Neural cell (in vitro differentiated cells): ENCODE results near the gene SLC18A2. TPM values are rescaled to one million over a fixed set of nuclear protein-coding genes. Genes with fewer than 3 reads are reported as not detected.
"Not testable (repeated sequence)": the region's sequence is repeated elsewhere in the genome, so short reads cannot be mapped to it uniquely, and the experiment has no call there.

ENCODE experiments used
- H2AFZ ChIP-seq: fragments of 200-600, 300-800 bp; sonication (generic), shearing (Covaris generic); 2 replicates; pipeline ENCODE4 v1.6.0; 2014; ENCODE audit warnings: low read depth, mild to moderate bottlenecking, antibody characterized with exemption, low read length, moderate library complexity
- H3F3A ChIP-seq: fragments of 200-600 bp; shearing (Covaris generic); 2 replicates; pipeline ENCODE4 v1.6.1; 2016; ENCODE audit warnings: mild to moderate bottlenecking, moderate library complexity, mixed read lengths, antibody characterized with exemption, low read length; ENCODE audit not compliant: insufficient read depth, poor library complexity, severe bottlenecking
- H3K27ac ChIP-seq: fragments of 200-600, 300-800 bp; sonication (generic), shearing (Covaris generic); 2 replicates; pipeline ENCODE4 v1.5.1; 2014; ENCODE audit warnings: mild to moderate bottlenecking, low read length, moderate library complexity
- H3K27me3 ChIP-seq: fragments of 300-800, 200-600 bp; sonication (generic), shearing (Covaris generic); 2 replicates; pipeline ENCODE4 v1.6.0; 2014; ENCODE audit warnings: mild to moderate bottlenecking, low read depth, low read length, moderate library complexity; ENCODE audit not compliant: insufficient read depth
- H3K36me3 ChIP-seq: fragments of 300-800, 200-600 bp; sonication (generic), shearing (Covaris generic); 2 replicates; pipeline ENCODE4 v1.5.1; 2014; ENCODE audit warnings: mild to moderate bottlenecking, antibody characterized with exemption, low read length, moderate library complexity; ENCODE audit not compliant: insufficient read depth
- H3K4me2 ChIP-seq: fragments of 300-800, 200-600 bp; sonication (generic), shearing (Covaris generic); 2 replicates; pipeline ENCODE4 v1.6.0; 2014; ENCODE audit warnings: mild to moderate bottlenecking, low read length
- H3K4me3 ChIP-seq: fragments of 300-800, 200-600 bp; sonication (generic), shearing (Covaris generic); 2 replicates; pipeline ENCODE4 v1.5.1; 2014; ENCODE audit warnings: mild to moderate bottlenecking, low read length, moderate library complexity
- H3K79me2 ChIP-seq: fragments of 200-600 bp; shearing (Covaris generic); replicated peaks from 2 replicates; pipeline ENCODE4 v1.6.0; 2014; ENCODE audit warnings: mild to moderate bottlenecking, low read length, moderate library complexity; ENCODE audit not compliant: insufficient read depth
- H3K9ac ChIP-seq: fragments of 300-800, 200-600 bp; sonication (generic), shearing (Covaris generic); 2 replicates; pipeline ENCODE4 v1.6.1; 2016; ENCODE audit warnings: mild to moderate bottlenecking, low read length, mixed read lengths
- H3K9me2 ChIP-seq: fragments of 200-600 bp; shearing (Covaris generic); 2 replicates; pipeline ENCODE4 v1.6.1; 2016; ENCODE audit warnings: mild to moderate bottlenecking, low read length, mixed read lengths; ENCODE audit not compliant: insufficient read depth
- H3K9me3 ChIP-seq: fragments of 200-600, 300-800 bp; sonication (generic), shearing (Covaris generic); 2 replicates; pipeline ENCODE4 v1.6.1; 2016; ENCODE audit warnings: mild to moderate bottlenecking, mixed run types, low read length, moderate library complexity, mixed read lengths
- H4K20me1 ChIP-seq: fragments of 200-600 bp; shearing (Covaris generic); 2 replicates; pipeline ENCODE4 v1.6.1; 2016; ENCODE audit warnings: mild to moderate bottlenecking, mixed run types; ENCODE audit not compliant: insufficient read depth
- EP300 ChIP-seq: fragments of 450-650 bp; conservative IDR thresholded peaks from 2 replicates; pipeline ENCODE4 v1.6.1; 2014; ENCODE audit warnings: antibody characterized with exemption, mild to moderate bottlenecking, moderate library complexity; ENCODE audit not compliant: poor library complexity, severe bottlenecking
- EZH2 ChIP-seq: fragments of 200-600, 300-800 bp; shearing (Covaris generic), sonication (generic); IDR thresholded peaks from 2 replicates; pipeline ENCODE4 v1.6.1; 2014; ENCODE audit warnings: antibody characterized with exemption, low read length, borderline replicate concordance, mild to moderate bottlenecking; ENCODE audit not compliant: insufficient read depth, poor library complexity, severe bottlenecking
- MXI1 ChIP-seq: fragments of 450-650 bp; conservative IDR thresholded peaks from 2 replicates; pipeline ENCODE4 v1.6.1; 2014; ENCODE audit warnings: antibody characterized with exemption, mild to moderate bottlenecking; ENCODE audit not compliant: poor library complexity, severe bottlenecking
- POLR2AphosphoS5 ChIP-seq: IDR thresholded peaks from 2 replicates; pipeline ENCODE4 v1.6.1; 2012
- RAD21 ChIP-seq: fragments of 450-650 bp; conservative IDR thresholded peaks from 2 replicates; pipeline ENCODE4 v1.6.1; 2014; ENCODE audit warnings: antibody characterized with exemption, mild to moderate bottlenecking, moderate library complexity
- SMC3 ChIP-seq: fragments of 450-650 bp; conservative IDR thresholded peaks from 2 replicates; pipeline ENCODE4 v1.6.1; 2014; ENCODE audit warnings: antibody characterized with exemption, mild to moderate bottlenecking, moderate library complexity; ENCODE audit not compliant: poor library complexity
- TAF1 ChIP-seq: IDR thresholded peaks from 2 replicates; pipeline ENCODE4 v1.6.1; 2012; ENCODE audit warnings: low read depth
- polyA plus RNA-seq: library from polyadenylated mRNA; depleted of rRNA; stranded (reverse); fragments of >200 nt; gene quantifications from 2 replicates; pipeline ENCODE4 v1.2.3, GENCODE V29; 2014
- TF ChIP-seq, protein P1 (sequence below): fragments of 450-650 bp; IDR thresholded peaks from 2 replicates; pipeline ENCODE4 v1.5.1; 2014; ENCODE audit warnings: antibody characterized with exemption, mild to moderate bottlenecking, moderate library complexity; ENCODE audit not compliant: poor library complexity, severe bottlenecking
- TF ChIP-seq, protein P2 (sequence below): IDR thresholded peaks from 2 replicates; pipeline ENCODE4 v1.6.1; 2012; ENCODE audit warnings: borderline replicate concordance

Gene SLC18A2
- polyA plus RNA-seq, 1 donor from 2014 or later = 0.05 TPM

DNA sequence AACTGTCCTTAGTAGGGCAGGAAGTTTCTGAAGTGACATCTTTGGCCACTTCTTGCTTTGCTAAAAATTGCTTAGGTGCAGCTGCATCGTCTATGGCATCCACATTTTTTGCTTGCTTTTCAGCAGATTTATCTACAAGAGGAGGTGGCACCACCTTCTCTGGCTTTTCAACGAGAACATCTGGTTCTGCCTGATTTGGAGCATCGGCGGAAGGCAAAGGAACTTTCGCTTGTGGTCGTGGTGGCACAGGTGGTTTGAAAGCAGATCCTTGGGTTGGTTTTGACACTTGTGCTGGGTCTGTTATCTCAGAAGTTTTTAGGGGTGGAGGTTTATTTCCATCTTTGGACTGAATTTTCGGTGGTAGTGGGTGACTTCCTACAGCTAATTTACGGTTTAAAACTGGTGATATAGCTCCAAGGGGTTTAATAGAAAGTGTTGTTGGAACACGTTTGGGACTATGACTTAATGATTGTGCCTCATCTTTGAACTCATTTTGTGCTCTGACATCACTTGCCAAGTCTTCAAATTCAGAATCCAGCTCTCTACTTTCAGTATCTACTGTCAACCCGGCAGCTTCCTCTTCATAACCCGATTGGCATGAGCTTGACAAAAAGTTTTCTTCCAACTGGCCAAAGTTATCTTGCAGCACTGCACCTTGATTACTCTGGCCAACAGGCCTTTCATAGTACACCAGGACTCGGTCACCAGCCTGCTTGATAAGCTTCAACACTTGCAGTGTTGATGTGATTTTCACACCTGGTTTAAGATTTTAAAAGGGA, 44.0 kb downstream of the SLC18A2 start:
- Histone ChIP-seq H3K27ac (no peak overlapping the region), H4K20me1 (no peaks in the 10 kb centered on the region)
- TF ChIP-seq SMC3 (no peak), MXI1 (no peak), POLR2AphosphoS5 (no peak), RAD21 (no peak), TAF1 (no peak), EZH2 (no peak), EP300 (no peak)
- TF ChIP-seq, protein P1, sequence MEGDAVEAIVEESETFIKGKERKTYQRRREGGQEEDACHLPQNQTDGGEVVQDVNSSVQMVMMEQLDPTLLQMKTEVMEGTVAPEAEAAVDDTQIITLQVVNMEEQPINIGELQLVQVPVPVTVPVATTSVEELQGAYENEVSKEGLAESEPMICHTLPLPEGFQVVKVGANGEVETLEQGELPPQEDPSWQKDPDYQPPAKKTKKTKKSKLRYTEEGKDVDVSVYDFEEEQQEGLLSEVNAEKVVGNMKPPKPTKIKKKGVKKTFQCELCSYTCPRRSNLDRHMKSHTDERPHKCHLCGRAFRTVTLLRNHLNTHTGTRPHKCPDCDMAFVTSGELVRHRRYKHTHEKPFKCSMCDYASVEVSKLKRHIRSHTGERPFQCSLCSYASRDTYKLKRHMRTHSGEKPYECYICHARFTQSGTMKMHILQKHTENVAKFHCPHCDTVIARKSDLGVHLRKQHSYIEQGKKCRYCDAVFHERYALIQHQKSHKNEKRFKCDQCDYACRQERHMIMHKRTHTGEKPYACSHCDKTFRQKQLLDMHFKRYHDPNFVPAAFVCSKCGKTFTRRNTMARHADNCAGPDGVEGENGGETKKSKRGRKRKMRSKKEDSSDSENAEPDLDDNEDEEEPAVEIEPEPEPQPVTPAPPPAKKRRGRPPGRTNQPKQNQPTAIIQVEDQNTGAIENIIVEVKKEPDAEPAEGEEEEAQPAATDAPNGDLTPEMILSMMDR = no peak
- TF ChIP-seq, protein P2, sequence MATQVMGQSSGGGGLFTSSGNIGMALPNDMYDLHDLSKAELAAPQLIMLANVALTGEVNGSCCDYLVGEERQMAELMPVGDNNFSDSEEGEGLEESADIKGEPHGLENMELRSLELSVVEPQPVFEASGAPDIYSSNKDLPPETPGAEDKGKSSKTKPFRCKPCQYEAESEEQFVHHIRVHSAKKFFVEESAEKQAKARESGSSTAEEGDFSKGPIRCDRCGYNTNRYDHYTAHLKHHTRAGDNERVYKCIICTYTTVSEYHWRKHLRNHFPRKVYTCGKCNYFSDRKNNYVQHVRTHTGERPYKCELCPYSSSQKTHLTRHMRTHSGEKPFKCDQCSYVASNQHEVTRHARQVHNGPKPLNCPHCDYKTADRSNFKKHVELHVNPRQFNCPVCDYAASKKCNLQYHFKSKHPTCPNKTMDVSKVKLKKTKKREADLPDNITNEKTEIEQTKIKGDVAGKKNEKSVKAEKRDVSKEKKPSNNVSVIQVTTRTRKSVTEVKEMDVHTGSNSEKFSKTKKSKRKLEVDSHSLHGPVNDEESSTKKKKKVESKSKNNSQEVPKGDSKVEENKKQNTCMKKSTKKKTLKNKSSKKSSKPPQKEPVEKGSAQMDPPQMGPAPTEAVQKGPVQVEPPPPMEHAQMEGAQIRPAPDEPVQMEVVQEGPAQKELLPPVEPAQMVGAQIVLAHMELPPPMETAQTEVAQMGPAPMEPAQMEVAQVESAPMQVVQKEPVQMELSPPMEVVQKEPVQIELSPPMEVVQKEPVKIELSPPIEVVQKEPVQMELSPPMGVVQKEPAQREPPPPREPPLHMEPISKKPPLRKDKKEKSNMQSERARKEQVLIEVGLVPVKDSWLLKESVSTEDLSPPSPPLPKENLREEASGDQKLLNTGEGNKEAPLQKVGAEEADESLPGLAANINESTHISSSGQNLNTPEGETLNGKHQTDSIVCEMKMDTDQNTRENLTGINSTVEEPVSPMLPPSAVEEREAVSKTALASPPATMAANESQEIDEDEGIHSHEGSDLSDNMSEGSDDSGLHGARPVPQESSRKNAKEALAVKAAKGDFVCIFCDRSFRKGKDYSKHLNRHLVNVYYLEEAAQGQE = no peak

DNA sequence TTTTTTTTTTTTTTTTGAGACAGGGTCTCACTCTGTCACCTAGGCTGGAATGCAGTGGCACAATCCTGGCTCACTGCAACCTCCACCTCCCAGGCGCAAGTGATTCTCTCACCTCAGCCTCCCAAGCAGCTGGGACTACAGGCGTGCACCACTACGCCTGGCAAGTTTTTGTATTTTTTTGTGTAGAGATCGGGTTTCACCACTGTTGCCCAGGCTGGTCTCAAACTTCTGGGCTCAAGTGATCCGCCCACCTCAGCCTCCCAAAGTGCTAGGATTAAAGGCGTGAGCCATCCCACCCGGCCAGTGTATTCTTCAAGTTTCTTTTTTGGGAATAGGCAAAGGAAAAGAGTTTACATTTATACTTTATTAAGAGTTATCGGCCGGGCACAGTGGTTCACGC, 50.0 kb downstream of the SLC18A2 start:
- not testable (repeated sequence) for H3F3A ChIP-seq, H4K20me1 ChIP-seq, H3K36me3 ChIP-seq, H3K79me2 ChIP-seq, H3K9ac ChIP-seq, H3K9me2 ChIP-seq, H3K9me3 ChIP-seq, H3K27me3 ChIP-seq, H3K4me3 ChIP-seq, H3K27ac ChIP-seq, H3K4me2 ChIP-seq, H2AFZ ChIP-seq

More for the DNA sequence above, 44.0 kb downstream of the SLC18A2 start:
- no peak overlapping the region for H3K4me3 ChIP-seq
- no peaks in the 10 kb centered on the region for H3K9me2 ChIP-seq
- no peaks in the 10 kb centered on the region for H3K9me3 ChIP-seq
- H3K36me3 ChIP-seq = no peaks in the 10 kb centered on the region
- no peaks in the 10 kb centered on the region for H3K27me3 ChIP-seq
- H3K4me2 ChIP-seq = no peak overlapping the region
- no peaks in the 10 kb centered on the region for H3K79me2 ChIP-seq
- H2AFZ ChIP-seq = no peak overlapping the region
- H3K9ac ChIP-seq = no peak overlapping the region
- no peaks in the 10 kb centered on the region for H3F3A ChIP-seq
